GM12878 (cell line): ENCODE measurements around the gene CYSTM1. TPM values are rescaled to one million over a fixed set of nuclear protein-coding genes. Genes with fewer than 3 reads are reported as not detected.

Experiments
- ATAC-seq: fragments of 200-7000 bp; cut with Tn5 transposase; 3 replicates; pipeline ENCODE4 v1.9.1; 2020; ENCODE audit warnings: mild to moderate bottlenecking, moderate library complexity
- BruUV-seq: library from RNA; stranded (reverse); fragments of 400-500 nt; replicated peaks from 2 replicates; lab custom pipeline; 2021; lab: Mats Ljungman, UMichigan
- CTCF ChIA-PET: fragments of 300-600 bp; sonication (Branson Sonifier 250); formaldehyde crosslinking; extraction: SDS; loops from one replicate; lab custom pipeline; 2021; ENCODE audit warnings: inconsistent platforms; lab: Yijun Ruan, JAX
- POLR2A ChIA-PET: fragments of 350-600 bp; formaldehyde crosslinking; extraction: SDS; loops from one replicate; lab custom pipeline; 2021; ENCODE audit warnings: inconsistent platforms; lab: Charles Lee
- RAD21 ChIA-PET: fragments of 300-600 bp; sonication (Branson Sonifier 250); formaldehyde crosslinking; loops from one replicate; lab custom pipeline; 2023; ENCODE audit warnings: antibody characterized with exemption; ENCODE audit not compliant: unreplicated experiment; lab: Charles Lee
- SMC1A ChIA-PET: fragments of 300-600 bp; sonication (Branson Sonifier 250); formaldehyde crosslinking; loops from one replicate; lab custom pipeline; 2023; ENCODE audit not compliant: unreplicated experiment, uncharacterized antibody; lab: Charles Lee
- DNase-seq: peaks from one replicate; pipeline ENCODE4 v3.0.0-alpha.2; 2011; ENCODE audit warnings: low read depth, low spot score
- FAIRE-seq: peaks from 3 replicates; lab custom pipeline; 2011; peaks lifted over from hg19 to GRCh38; lab: Jason Lieb, UNC
- H2AFZ ChIP-seq: 2 replicates; pipeline ENCODE4 v1.6.0; 2011; ENCODE audit warnings: low read depth, low read length, control low read depth; ENCODE audit not compliant: control insufficient read depth
- H3K27ac ChIP-seq: 2 replicates; pipeline ENCODE4 v1.5.1; 2011; ENCODE audit warnings: control low read depth; ENCODE audit not compliant: control insufficient read depth, insufficient read depth
- H3K27me3 ChIP-seq, 2 experiments: replicated peaks in 1 of 2; 2 replicates each; pipeline versions ENCODE4 v1.6.0 to v1.6.1; 2011; ENCODE audit warnings: low read length in 1 of 2; ENCODE audit not compliant: control insufficient read depth in 2 of 2, insufficient read depth in 2 of 2
- H3K36me3 ChIP-seq, 2 experiments: 2 replicates each; pipeline ENCODE4 v1.5.1; 2011; ENCODE audit warnings: low read length in 1 of 2; ENCODE audit not compliant: control insufficient read depth in 2 of 2, insufficient read depth in 2 of 2
- H3K4me1 ChIP-seq: 2 replicates; pipeline ENCODE4 v1.6.1; 2011; ENCODE audit warnings: mild to moderate bottlenecking, low read length, moderate library complexity, mixed read lengths; ENCODE audit not compliant: control insufficient read depth, insufficient read depth
- H3K4me2 ChIP-seq: 2 replicates; pipeline ENCODE4 v1.6.0; 2011; ENCODE audit warnings: control low read depth; ENCODE audit not compliant: control insufficient read depth, insufficient read depth
- H3K4me3 ChIP-seq: fragments of 200-600 bp; sonication (generic); 2 replicates; pipeline ENCODE4 v1.5.1; 2016
- H3K79me2 ChIP-seq: 2 replicates; pipeline ENCODE4 v1.6.0; 2011; ENCODE audit warnings: low read length; ENCODE audit not compliant: control insufficient read depth, insufficient read depth
- H3K9ac ChIP-seq: 2 replicates; pipeline ENCODE4 v1.8.0; 2011; ENCODE audit warnings: low read length, control low read depth, mixed read lengths; ENCODE audit not compliant: control insufficient read depth, insufficient read depth
- H3K9me3 ChIP-seq: replicated peaks from 3 replicates; pipeline ENCODE4 v1.5.1; 2011; ENCODE audit warnings: mild to moderate bottlenecking, low read length; ENCODE audit not compliant: control insufficient read depth, insufficient read depth
- H4K20me1 ChIP-seq: 2 replicates; pipeline ENCODE4 v1.6.0; 2011; ENCODE audit not compliant: control insufficient read depth, insufficient read depth
- MTA3 ChIP-seq: IDR thresholded peaks from 2 replicates; pipeline ENCODE4 v1.6.1; 2012; ENCODE audit warnings: low read length, inconsistent platforms, borderline replicate concordance
- MYB ChIP-seq: fragments of 150-350 bp; IDR thresholded peaks from 2 replicates; pipeline ENCODE4 v1.6.1; 2014; ENCODE audit warnings: mild to moderate bottlenecking, low read depth, low read length, borderline replicate concordance
- NR2C1 ChIP-seq: fragments of 450-650 bp; IDR thresholded peaks from 2 replicates; pipeline ENCODE4 v1.6.1; 2017; ENCODE audit warnings: antibody characterized with exemption, mild to moderate bottlenecking, moderate library complexity
- PAX5 ChIP-seq: IDR thresholded peaks from 2 replicates; pipeline ENCODE4 v1.6.1; 2011; ENCODE audit warnings: low read depth, low read length, borderline replicate concordance
- POLR2AphosphoS2 ChIP-seq: IDR thresholded peaks from 2 replicates; pipeline ENCODE4 v1.6.1; 2011; ENCODE audit warnings: low read depth, mild to moderate bottlenecking, low read length, improper control_type of control experiment, moderate library complexity
- SPI1 ChIP-seq: IDR thresholded peaks from 2 replicates; pipeline ENCODE4 v1.6.1; 2011; ENCODE audit warnings: low read depth, mild to moderate bottlenecking, low read length, moderate library complexity, borderline replicate concordance; ENCODE audit not compliant: insufficient read depth
- WGBS: methylation state at CpG from one replicate; pipeline ENCODE4 v1.1.6; 2016; ENCODE audit warnings: low lambda C conversion rate; ENCODE audit not compliant: insufficient replicate concordance, insufficient coverage; ENCODE audit errors: missing lambda C conversion rate; 5-methylcytosine and 5-hydroxymethylcytosine counted together
- in situ Hi-C: fragments of 300-500 bp; cut with MboI; formaldehyde crosslinking; loops from 9 replicates; pipeline ENCODE4 v1.14.3; 2018; ENCODE audit warnings: mixed read lengths
- intact Hi-C: fragments of 100-400 bp; cut with micrococcal nuclease; formaldehyde crosslinking; loops from one replicate; pipeline ENCODE4 v1.14.2; 2022; ENCODE audit not compliant: unreplicated experiment
- polyA plus RNA-seq, 11 experiments: library from polyadenylated mRNA; depleted of rRNA in 4 of 11; unstranded in 6 of 11; stranded (reverse) in 5 of 11; fragments of >200 nt; fragmentation: Nextera tagmentation in 4 of 11; fragmentation: Illumina TruSeq in 1 of 11; extraction: Ambion mirVana in 4 of 11; extraction: Trizol in 1 of 11; gene quantifications; 1 replicate in 1 of 11; 2 replicates in 10 of 11; pipeline versions ENCODE4 v1.2.1 to v1.2.3, GENCODE V29; 2011 to 2016; ENCODE audit warnings: inconsistent platforms in 2 of 11, missing spikeins in 2 of 11, low read depth in 1 of 11
- total RNA-seq, 4 experiments: library from RNA; depleted of rRNA in 3 of 4; stranded (reverse); fragments of >200 nt in 3 of 4; fragmentation: Illumina TruSeq in 1 of 4; extraction: Trizol in 1 of 4; gene quantifications; 2 replicates each; pipeline versions ENCODE4 v1.2.1 to v1.2.3, GENCODE V29; 2013 to 2021
- TF ChIP-seq, protein P1 (sequence below): fragments of 450-650 bp; IDR thresholded peaks from 2 replicates; pipeline ENCODE4 v1.6.1; 2017; ENCODE audit warnings: borderline replicate concordance

Gene CYSTM1
- total and polyA plus RNA-seq, 10 of the 15 experiments (the other 5 are each of a cell fraction or from before 2014, with no cell fraction given): 52.7 to 261 (median 98.7) TPM

DNA sequence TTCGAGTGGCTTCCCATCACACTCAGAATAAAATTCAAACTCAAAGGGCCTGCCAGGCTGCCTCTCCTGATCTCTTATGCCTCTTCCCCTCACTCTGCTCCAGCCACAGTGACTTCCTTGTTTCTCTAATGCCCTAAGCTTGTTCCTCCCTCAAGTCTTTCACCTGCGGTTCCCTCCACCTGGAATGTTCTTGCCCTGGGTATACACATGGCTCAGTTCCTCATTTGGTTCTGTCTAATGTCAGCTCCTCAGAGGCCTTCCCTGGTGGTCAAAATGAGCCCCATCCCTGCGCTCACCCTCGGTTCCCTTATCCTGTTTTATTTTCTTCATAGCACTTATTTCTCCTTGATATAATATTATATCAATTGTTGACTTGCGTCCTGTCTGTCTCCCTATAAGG is 12.7 kb upstream of the CYSTM1 start:
- ChIA-PET POLR2A (interaction anchor here (0.6 to 0.7 kb wide), 2 partner anchors 121 to 252 kb away, joined by 3 read pairs; no protein-coding TSS in a partner anchor), CTCF (interaction anchor here (0.6 to 1.5 kb wide), 3 partner anchors 19 to 88 kb away, joined by 3 to 4 read pairs (median 3); no protein-coding TSS in a partner anchor), RAD21 (no interaction called here), SMC1A (interaction anchor here (0.8 kb wide), 1 partner anchor 9 kb away, joined by 3 read pairs; no protein-coding TSS in a partner anchor)
- Histone ChIP-seq H3K4me1 (peaks cover 5% of the 10 kb centered on the region), H3K27me3 (no peaks in the 10 kb centered on the region; a peak in 1 of 4 replicates), H3K4me2 (no peak overlapping the region), H4K20me1 (no peaks in the 10 kb centered on the region), H2AFZ (no peak overlapping the region), H3K27ac (no peak overlapping the region), H3K79me2 (no peaks in the 10 kb centered on the region), H3K9me3 (no peaks in the 10 kb centered on the region), H3K36me3 (no peaks in the 10 kb centered on the region), H3K9ac (no peak overlapping the region), H3K4me3 (no peak overlapping the region)
- in situ Hi-C loops: no loop called here
- no TSS peak for BruUV-seq
- ATAC-seq (no peak), DNase-seq (no peak), FAIRE-seq (no peak)
- intact Hi-C loops: no loop called here
- peak; percentile 44; the same call in 1 of the 2 replicates for TF ChIP-seq SPI1
- no peak for TF ChIP-seq MYB
- TF ChIP-seq, protein P1, sequence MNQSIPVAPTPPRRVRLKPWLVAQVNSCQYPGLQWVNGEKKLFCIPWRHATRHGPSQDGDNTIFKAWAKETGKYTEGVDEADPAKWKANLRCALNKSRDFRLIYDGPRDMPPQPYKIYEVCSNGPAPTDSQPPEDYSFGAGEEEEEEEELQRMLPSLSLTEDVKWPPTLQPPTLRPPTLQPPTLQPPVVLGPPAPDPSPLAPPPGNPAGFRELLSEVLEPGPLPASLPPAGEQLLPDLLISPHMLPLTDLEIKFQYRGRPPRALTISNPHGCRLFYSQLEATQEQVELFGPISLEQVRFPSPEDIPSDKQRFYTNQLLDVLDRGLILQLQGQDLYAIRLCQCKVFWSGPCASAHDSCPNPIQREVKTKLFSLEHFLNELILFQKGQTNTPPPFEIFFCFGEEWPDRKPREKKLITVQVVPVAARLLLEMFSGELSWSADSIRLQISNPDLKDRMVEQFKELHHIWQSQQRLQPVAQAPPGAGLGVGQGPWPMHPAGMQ: no peak
- 73% methylated on average over 5 of the region's 5 CpGs for WGBS

GRCh38 chr5:140162781-140163180 is 12.2 kb upstream of the CYSTM1 start:
- H3K36me3 ChIP-seq: no peaks in the 10 kb centered on the region
- no peak overlapping the region for H2AFZ ChIP-seq
- TF ChIP-seq PAX5 (no peak), NR2C1 (no peak), MTA3 (no peak), POLR2AphosphoS2 (no peak)
- intact Hi-C loops (no loop called here), in situ Hi-C loops (no loop called here)
- POLR2A ChIA-PET: no interaction called here
- no peaks in the 10 kb centered on the region for H3K9me3 ChIP-seq
- no peaks in the 10 kb centered on the region for H3K79me2 ChIP-seq
- FAIRE-seq (no peak), ATAC-seq (no peak), DNase-seq (no peak)
- SMC1A ChIA-PET: interaction anchor here (0.8 kb wide), 1 partner anchor 10 kb away, joined by 3 read pairs; no protein-coding TSS in a partner anchor
- CTCF ChIA-PET: interaction anchor here (1.0 to 1.5 kb wide), 2 partner anchors 19 to 89 kb away, joined by 3 to 4 read pairs; no protein-coding TSS in a partner anchor
- H4K20me1 ChIP-seq: no peaks in the 10 kb centered on the region
- H3K4me1 ChIP-seq: peaks cover 5% of the 10 kb centered on the region
- WGBS: 77% methylated on average over 5 of the region's 5 CpGs
- BruUV-seq: no TSS peak
- H3K27me3 ChIP-seq: no peaks in the 10 kb centered on the region; a peak in 1 of 4 replicates
- no peak overlapping the region for H3K9ac ChIP-seq
- H3K4me2 ChIP-seq: no peak overlapping the region
- no peak overlapping the region for H3K4me3 ChIP-seq
- RAD21 ChIA-PET: no interaction called here
- H3K27ac ChIP-seq: no peak overlapping the region
